ENCODE data around the gene ODAD2.

Gene ODAD2

GRCh38 chr10:28020080-28020860 lies 21.4 kb upstream of the ODAD2 start:
- peak; percentile 57 for DNase-seq (ENCODE audit: low read depth)
- TF ChIP-seq CTCF (conservative IDR thresholded peaks at IDR 0.05; ENCODE audit: low read length) = no peak
- H3K4me3 ChIP-seq (ENCODE audit: low read length) = no peak overlapping the region

DNA sequence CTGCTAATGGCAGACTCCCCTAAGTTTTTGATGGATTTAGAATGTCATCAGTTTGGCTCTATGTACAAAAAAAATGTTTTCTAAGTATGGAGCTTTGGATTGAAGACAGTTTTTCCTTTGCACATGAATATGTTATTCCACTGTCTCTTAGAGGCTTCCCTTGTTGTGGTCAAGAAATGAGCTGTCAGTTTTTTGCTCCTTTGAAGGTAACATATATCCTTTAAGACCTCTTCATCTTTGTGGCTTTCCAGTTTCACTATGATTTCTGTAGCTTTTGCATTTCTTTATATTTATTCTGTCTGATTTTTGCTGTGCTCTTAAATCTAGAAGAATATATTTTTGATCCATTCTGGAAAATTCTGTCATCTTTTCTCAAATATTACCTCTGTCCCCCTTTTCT lies 15.8 kb upstream of the ODAD2 start:
- no peak for TF ChIP-seq CTCF (conservative IDR thresholded peaks at IDR 0.05; ENCODE audit: low read length)
- H3K4me3 ChIP-seq (ENCODE audit: low read length) = no peak overlapping the region
- DNase-seq (ENCODE audit: low read depth) = no peak

GRCh38 chr10:28012990-28013515 lies 14.2 kb upstream of the ODAD2 start:
- no peak for TF ChIP-seq CTCF (conservative IDR thresholded peaks at IDR 0.05; ENCODE audit: low read length)
- no peak for DNase-seq (ENCODE audit: low read depth)
- no peak overlapping the region for H3K4me3 ChIP-seq (ENCODE audit: low read length)

- TF ChIP-seq CTCF (conservative IDR thresholded peaks at IDR 0.05; ENCODE audit: low read length) = no peak
- H3K4me3 ChIP-seq (ENCODE audit: low read length) = no peak overlapping the region
- no peak for DNase-seq (ENCODE audit: low read depth)
These were observed 11.9 kb upstream of the ODAD2 start for GRCh38 chr10:28010821-28011220.

DNA sequence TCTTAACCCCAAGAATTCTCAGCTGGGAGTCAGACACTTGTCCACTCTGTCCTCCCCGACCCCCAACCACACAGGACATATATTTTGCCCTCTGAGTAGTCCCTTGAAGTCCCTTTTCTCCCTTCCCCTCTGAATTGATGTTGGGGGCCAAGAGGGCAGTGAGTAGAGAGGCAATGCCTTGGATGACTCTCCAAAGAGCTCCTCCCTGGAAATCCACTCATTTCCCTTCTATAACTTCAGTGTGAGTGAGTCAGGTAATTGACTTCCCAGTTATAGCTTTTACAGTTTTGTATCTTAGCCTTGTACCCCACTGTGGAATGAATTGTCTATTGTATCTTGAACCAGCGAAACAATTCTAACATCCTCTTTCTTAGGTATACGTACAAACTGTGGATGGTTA lies 9.2 kb upstream of the ODAD2 start:
- no peak for DNase-seq (ENCODE audit: low read depth)
- TF ChIP-seq CTCF (conservative IDR thresholded peaks at IDR 0.05; ENCODE audit: low read length) = no peak
- no peak overlapping the region for H3K4me3 ChIP-seq (ENCODE audit: low read length)

DNA sequence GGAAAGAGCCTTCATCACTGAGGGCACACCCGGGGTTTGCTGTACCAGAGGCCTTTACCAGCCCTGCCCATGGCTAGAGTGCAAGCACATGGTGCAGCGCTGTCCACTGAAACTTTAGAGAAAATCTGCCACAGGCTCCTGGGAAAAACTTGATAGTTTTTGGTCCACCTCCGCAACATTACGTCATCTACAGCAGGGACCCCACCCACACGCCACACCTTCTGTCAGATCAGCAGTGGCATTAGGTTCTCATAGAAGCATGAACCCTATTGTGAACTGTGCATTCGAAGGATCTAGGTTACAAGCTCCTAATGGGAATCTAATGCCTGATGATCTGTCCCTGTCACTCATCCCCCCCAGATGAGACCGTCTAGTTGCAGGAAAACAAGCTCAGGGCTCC lies 2.5 kb upstream of the ODAD2 start:
- DNase-seq (ENCODE audit: low read depth) = no peak
- no peak overlapping the region for H3K4me3 ChIP-seq (ENCODE audit: low read length)
- TF ChIP-seq CTCF (conservative IDR thresholded peaks at IDR 0.05; ENCODE audit: low read length) = no peak
